GM12864 (cell line): ENCODE measurements around the gene NMNAT2.

Source experiments
- DNase-seq: peaks from one replicate; pipeline ENCODE4 v3.0.0-alpha.2; 2011; ENCODE audit warnings: low read depth
- H3K4me3 ChIP-seq: 2 replicates; pipeline ENCODE4 v1.5.1; 2011; ENCODE audit warnings: mild to moderate bottlenecking, low read depth, low read length, control low read depth
- TF ChIP-seq, protein P1 (sequence below): IDR thresholded peaks from 2 replicates; pipeline ENCODE4 v1.5.1; 2011; ENCODE audit warnings: low read depth, mild to moderate bottlenecking, moderate library complexity, low read length, control low read depth, inconsistent platforms; ENCODE audit errors: missing control alignments

NMNAT2 gene

DNA sequence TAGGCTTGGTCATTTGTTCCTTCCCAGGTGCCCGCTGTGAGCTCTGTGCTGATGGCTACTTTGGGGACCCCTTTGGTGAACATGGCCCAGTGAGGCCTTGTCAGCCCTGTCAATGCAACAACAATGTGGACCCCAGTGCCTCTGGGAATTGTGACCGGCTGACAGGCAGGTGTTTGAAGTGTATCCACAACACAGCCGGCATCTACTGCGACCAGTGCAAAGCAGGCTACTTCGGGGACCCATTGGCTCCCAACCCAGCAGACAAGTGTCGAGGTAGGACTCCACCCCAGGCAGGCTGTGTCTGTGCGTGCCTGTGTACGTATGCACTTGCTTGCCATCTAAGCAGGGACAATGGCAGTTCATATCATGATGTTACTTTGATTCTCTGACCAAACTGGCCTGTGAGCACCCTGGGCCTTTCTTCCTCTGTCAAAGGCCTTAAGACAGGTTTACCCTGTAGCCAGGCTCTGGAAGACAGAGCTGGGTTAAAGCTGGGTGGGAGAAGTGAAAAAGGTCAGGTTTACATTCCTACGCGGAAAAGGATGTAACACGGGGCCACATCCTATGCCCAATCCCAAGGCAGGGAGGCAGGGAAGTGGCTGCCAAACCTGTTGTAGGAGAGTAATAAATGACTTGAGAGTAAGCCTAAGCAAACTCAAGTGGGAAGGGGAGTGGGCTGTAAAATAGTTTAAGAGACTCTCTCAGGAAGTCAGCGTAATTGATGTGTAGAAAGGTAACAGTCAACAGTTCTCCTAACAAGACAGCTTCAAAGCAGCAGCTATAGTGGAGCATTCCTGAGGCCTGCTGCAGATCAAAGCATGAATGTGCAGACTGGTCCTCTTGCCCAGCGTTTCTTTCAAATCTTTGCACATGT, 189.6 kb downstream of the NMNAT2 start:
- TF ChIP-seq, protein P1, sequence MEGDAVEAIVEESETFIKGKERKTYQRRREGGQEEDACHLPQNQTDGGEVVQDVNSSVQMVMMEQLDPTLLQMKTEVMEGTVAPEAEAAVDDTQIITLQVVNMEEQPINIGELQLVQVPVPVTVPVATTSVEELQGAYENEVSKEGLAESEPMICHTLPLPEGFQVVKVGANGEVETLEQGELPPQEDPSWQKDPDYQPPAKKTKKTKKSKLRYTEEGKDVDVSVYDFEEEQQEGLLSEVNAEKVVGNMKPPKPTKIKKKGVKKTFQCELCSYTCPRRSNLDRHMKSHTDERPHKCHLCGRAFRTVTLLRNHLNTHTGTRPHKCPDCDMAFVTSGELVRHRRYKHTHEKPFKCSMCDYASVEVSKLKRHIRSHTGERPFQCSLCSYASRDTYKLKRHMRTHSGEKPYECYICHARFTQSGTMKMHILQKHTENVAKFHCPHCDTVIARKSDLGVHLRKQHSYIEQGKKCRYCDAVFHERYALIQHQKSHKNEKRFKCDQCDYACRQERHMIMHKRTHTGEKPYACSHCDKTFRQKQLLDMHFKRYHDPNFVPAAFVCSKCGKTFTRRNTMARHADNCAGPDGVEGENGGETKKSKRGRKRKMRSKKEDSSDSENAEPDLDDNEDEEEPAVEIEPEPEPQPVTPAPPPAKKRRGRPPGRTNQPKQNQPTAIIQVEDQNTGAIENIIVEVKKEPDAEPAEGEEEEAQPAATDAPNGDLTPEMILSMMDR, result no peak
- DNase-seq, result no peak
- no peak overlapping the region for H3K4me3 ChIP-seq

DNA sequence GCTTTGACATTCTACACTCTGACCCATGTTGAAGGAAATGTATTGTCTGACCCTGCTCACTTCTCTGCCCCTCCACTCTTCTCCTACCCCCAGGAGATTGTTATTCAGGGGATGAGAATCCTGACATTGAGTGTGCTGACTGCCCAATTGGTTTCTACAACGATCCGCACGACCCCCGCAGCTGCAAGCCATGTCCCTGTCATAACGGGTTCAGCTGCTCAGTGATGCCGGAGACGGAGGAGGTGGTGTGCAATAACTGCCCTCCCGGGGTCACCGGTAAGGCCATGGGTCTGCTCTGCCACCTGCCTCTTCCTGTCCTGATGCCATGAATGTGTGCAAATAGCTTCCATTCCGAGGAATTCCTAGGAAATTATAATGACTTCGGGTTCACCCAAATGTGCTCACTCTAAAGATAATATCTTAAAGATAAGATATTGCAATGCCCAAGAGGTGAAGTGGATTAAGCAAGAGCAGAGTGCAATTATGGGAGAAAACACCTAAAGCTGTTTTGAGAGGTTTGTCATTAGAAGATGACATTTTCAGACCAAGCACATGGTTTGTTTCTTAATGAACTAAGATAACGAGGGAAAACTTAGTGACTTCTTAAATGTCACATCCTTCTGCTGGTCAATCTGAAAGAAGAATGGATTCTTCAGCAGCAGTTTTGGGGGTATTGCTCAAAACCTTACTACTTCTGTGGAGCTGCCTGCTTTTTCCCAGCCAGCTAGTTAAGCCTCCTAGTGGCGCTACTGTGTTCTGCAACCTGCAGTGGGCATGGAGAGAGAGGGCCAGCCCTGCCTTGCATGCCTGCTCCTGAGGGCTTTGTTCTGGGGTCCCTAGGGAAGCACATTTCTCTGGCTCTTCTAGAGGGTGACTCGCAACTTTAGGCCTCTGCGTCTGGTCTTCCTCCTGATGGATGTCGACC, 190.5 kb downstream of the NMNAT2 start:
- TF ChIP-seq, protein P1, result peak; percentile 95
- DNase-seq, result no peak
- no peak overlapping the region for H3K4me3 ChIP-seq

DNA sequence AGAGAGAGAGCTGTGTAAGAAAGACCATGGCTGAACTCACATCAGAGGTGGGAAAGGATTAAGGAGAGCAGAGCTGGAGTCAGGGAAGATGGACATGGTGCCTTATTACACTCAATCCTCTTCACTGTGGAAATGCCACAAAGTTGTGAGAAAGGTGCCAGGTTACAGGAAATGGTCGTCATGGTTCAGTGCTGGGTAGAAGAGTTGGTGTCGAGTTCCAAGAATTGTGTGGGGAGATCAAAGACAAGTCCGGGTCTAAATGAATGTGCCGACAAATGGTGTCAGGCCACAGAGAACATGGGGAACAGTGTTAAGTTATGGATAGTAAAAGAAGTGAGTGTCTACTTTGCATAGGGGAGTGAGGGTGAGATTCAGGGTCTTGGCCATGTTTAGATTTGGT, 191.2 kb downstream of the NMNAT2 start:
- DNase-seq, result no peak
- no peak overlapping the region for H3K4me3 ChIP-seq
- TF ChIP-seq, protein P1, result no peak

DNA sequence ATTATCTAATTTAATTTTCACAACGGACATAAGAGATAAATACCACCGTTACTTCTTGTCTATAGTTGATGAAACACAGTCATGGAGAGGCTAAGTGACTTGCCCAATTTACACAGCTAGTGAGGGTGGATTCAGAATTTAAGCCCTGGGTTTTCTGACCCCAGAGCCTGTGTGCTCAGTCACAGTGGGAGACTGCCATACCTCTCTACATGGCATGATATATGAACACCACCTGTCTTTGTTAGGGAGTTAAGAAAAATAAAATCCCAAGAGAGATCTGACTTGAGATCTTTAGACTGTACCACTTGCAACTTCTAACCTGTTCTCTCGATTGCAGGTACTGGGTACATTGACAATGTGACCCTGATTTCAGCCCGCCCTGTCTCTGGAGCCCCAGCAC, 191.8 kb downstream of the NMNAT2 start:
- no peak for DNase-seq
- H3K4me3 ChIP-seq, result no peak overlapping the region
- TF ChIP-seq, protein P1, result no peak

DNA sequence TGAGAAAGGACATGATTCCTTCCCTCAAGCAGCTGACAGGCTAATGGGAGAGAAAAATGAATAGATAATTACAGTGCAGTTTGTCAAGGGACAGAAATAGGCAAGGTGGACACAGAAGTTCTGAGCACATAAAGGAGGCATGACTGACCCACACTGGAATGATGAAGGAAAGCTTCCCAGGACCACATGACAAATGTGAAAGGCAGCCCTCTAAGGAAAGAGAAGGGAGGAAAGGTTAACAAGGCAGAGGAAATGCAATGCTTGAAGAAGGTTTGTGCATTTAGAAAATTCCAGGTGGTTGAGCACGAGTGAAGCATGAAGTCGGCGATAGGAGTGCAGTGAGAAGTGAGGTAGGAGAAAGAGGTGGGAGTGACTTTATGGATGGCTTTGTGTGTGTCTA, 194.7 kb downstream of the NMNAT2 start:
- DNase-seq, result no peak
- TF ChIP-seq, protein P1, result no peak
- no peak overlapping the region for H3K4me3 ChIP-seq

DNA sequence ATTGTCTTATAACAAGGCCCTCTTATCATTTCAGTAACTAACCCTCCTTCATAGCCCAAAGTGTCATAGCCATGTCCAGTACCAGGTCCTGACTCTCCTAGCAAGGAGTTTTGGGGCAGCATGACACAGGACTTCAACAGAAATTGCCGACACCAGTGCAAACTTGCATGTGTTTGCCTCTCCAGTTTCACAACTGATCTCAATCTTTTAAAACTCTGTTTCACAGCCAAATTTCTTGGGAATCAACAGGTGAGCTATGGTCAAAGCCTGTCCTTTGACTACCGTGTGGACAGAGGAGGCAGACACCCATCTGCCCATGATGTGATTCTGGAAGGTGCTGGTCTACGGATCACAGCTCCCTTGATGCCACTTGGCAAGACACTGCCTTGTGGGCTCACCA, 195.3 kb downstream of the NMNAT2 start:
- H3K4me3 ChIP-seq, result no peak overlapping the region
- TF ChIP-seq, protein P1, result no peak
- DNase-seq, result no peak
